GM18867 (cell line): Measurements from ENCODE around the gene FHL5.
"Not testable (repeated sequence)": the region's sequence is repeated elsewhere in the genome, so short reads cannot be mapped to it uniquely, and the experiment has no call there.

Experiments
- ATAC-seq: cut with Tn5 transposase; IDR thresholded peaks from one replicate; pipeline ENCODE4 v1.9.1; 2021; ENCODE audit warnings: mild to moderate bottlenecking, moderate library complexity; ENCODE audit not compliant: unreplicated experiment

FHL5 gene

GRCh38 chr6:96608074-96608473 is 45.1 kb downstream of the FHL5 start:
- no peak for ATAC-seq

- peak; percentile 39 for ATAC-seq
Observed at GRCh38 chr6:96610019-96610418, 47.1 kb downstream of the FHL5 start.

- peak; percentile 75 for ATAC-seq
Observed at GRCh38 chr6:96611342-96611991, 48.5 kb downstream of the FHL5 start.

GRCh38 chr6:96613291-96613999 is 50.5 kb downstream of the FHL5 start:
- ATAC-seq: peak; percentile 54

- ATAC-seq: no peak
Observed at GRCh38 chr6:96620851-96621250, 57.9 kb downstream of the FHL5 start.

GRCh38 chr6:96621983-96622382 is 59.1 kb downstream of the FHL5 start:
- ATAC-seq: peak; percentile 47

- peak; percentile 34 for ATAC-seq
Observed at GRCh38 chr6:96624957-96625356, 62.0 kb downstream of the FHL5 start.

- peak; percentile 92 for ATAC-seq
Observed at GRCh38 chr6:96626759-96627364, 63.9 kb downstream of the FHL5 start.

- ATAC-seq: no peak
Observed at GRCh38 chr6:96631248-96631647, 68.3 kb downstream of the FHL5 start.

- ATAC-seq: not testable (repeated sequence)
Observed at GRCh38 chr6:96637979-96638378, 75.1 kb downstream of the FHL5 start.

GRCh38 chr6:96645106-96645505 is 82.2 kb downstream of the FHL5 start:
- ATAC-seq: no peak

GRCh38 chr6:96649926-96650325 is 87.0 kb downstream of the FHL5 start:
- peak; percentile 78 for ATAC-seq

- peak; percentile 50 for ATAC-seq
Observed at GRCh38 chr6:96651816-96652215, 88.9 kb downstream of the FHL5 start.

GRCh38 chr6:96652552-96652951 is 89.6 kb downstream of the FHL5 start:
- ATAC-seq: no peak

- no peak for ATAC-seq
Observed at GRCh38 chr6:96653181-96653580, 90.3 kb downstream of the FHL5 start.

- ATAC-seq: no peak
Observed at GRCh38 chr6:96656567-96656966, 93.6 kb downstream of the FHL5 start.

- ATAC-seq: no peak
Observed at GRCh38 chr6:96657344-96657743, 94.4 kb downstream of the FHL5 start.

GRCh38 chr6:96659084-96659845 is 96.3 kb downstream of the FHL5 start:
- peak; percentile 84 for ATAC-seq
